Panc1 (cell line): ENCODE data around the gene TEX22. TPM values are rescaled to one million over a fixed set of nuclear protein-coding genes. Genes with fewer than 3 reads are reported as not detected.

Source experiments
- ATAC-seq: fragments of 200-7000 bp; cut with Tn5 transposase; 2 replicates; pipeline ENCODE4 v1.9.1; 2020; ENCODE audit warnings: mild to moderate bottlenecking, moderate library complexity
- BruUV-seq: library from RNA; stranded (reverse); fragments of 400-500 nt; replicated peaks from 2 replicates; lab custom pipeline; 2021; lab: Mats Ljungman, UMichigan
- CTCF ChIA-PET: fragments of 300-600 bp; sonication (Branson Sonifier 250); formaldehyde crosslinking; loops from one replicate; lab custom pipeline; 2022; ENCODE audit warnings: antibody characterized with exemption; lab: Charles Lee
- POLR2A ChIA-PET: fragments of 300-600 bp; sonication (Branson Sonifier 250); formaldehyde crosslinking; loops from one replicate; lab custom pipeline; 2022; ENCODE audit warnings: antibody characterized with exemption; lab: Charles Lee
- DNase-seq: peaks from one replicate; pipeline ENCODE4 v3.0.0-alpha.2; 2010; ENCODE audit warnings: low read depth, low spot score
- H3K27ac ChIP-seq: 2 replicates; pipeline ENCODE4 v1.5.1; 2011; ENCODE audit warnings: mild to moderate bottlenecking, low read length, inconsistent platforms
- H3K27me3 ChIP-seq: fragments of 200-500 bp; sonication (Bioruptor generic); 2 replicates; pipeline ENCODE4 v1.6.0; 2014; ENCODE audit warnings: low read length, inconsistent platforms; ENCODE audit not compliant: control insufficient read depth, insufficient read depth
- H3K36me3 ChIP-seq: fragments of 200-500 bp; sonication (Bioruptor generic); 2 replicates; pipeline ENCODE4 v1.5.1; 2014; ENCODE audit warnings: inconsistent platforms, mild to moderate bottlenecking, low read length, moderate library complexity; ENCODE audit not compliant: control insufficient read depth, insufficient read depth
- H3K4me1 ChIP-seq: 2 replicates; pipeline ENCODE4 v1.5.1; 2011; ENCODE audit warnings: inconsistent platforms, mild to moderate bottlenecking, low read length, moderate library complexity; ENCODE audit not compliant: control insufficient read depth, insufficient read depth
- H3K4me3 ChIP-seq, 2 experiments: 2 replicates each; pipeline ENCODE4 v1.5.1; 2011 to 2012; ENCODE audit warnings: low read depth in 2 of 2, low read length in 2 of 2, mild to moderate bottlenecking in 2 of 2, inconsistent platforms in 1 of 2, moderate library complexity in 1 of 2
- H3K9me3 ChIP-seq: fragments of 200-500 bp; sonication (Bioruptor generic); 2 replicates; pipeline ENCODE4 v1.5.1; 2014; ENCODE audit warnings: low read depth, mild to moderate bottlenecking, inconsistent platforms, low read length, moderate library complexity; ENCODE audit not compliant: control insufficient read depth, insufficient read depth
- CTCF ChIP-seq: fragments of 450-650 bp; IDR thresholded peaks from 2 replicates; pipeline ENCODE4 v1.5.1; 2017; ENCODE audit warnings: mild to moderate bottlenecking
- POLR2AphosphoS5 ChIP-seq: IDR thresholded peaks from 2 replicates; pipeline ENCODE4 v1.6.1; 2012; ENCODE audit warnings: mild to moderate bottlenecking, low read depth, low read length, moderate library complexity
- REST ChIP-seq, 2 experiments: IDR thresholded peaks; 2 replicates each; pipeline ENCODE4 v1.6.1; 2011 to 2012; ENCODE audit warnings: low read depth in 2 of 2, control low read depth in 1 of 2, low read length in 1 of 2, mild to moderate bottlenecking in 1 of 2, moderate library complexity in 1 of 2; ENCODE audit not compliant: insufficient read depth in 1 of 2
- SIN3A ChIP-seq: IDR thresholded peaks from 2 replicates; pipeline ENCODE4 v1.6.1; 2012; ENCODE audit warnings: low read depth, mild to moderate bottlenecking, low read length, moderate library complexity, borderline replicate concordance; ENCODE audit not compliant: insufficient read depth
- TCF7L2 ChIP-seq: IDR thresholded peaks from 2 replicates; pipeline ENCODE4 v1.6.1; 2011; ENCODE audit warnings: mild to moderate bottlenecking, low read depth, low read length, inconsistent platforms
- in situ Hi-C: cut with HindIII; loops from 2 replicates; pipeline ENCODE4 v1.10.0; 2016; ENCODE audit warnings: low sequenced_read_pairs, low pct_unique_long_range_greater_than_20kb
- intact Hi-C: fragments of 100-400 bp; cut with micrococcal nuclease; formaldehyde crosslinking; loops from one replicate; pipeline ENCODE4 v1.10.0; 2022; ENCODE audit not compliant: unreplicated experiment
- total RNA-seq: library from RNA; stranded (reverse); gene quantifications from one replicate; pipeline ENCODE4 v1.2.1, GENCODE V29; 2021; ENCODE audit not compliant: unreplicated experiment

Gene TEX22
- total RNA-seq, 1 experiment from 2014 or later = 2.9 TPM

- TF ChIP-seq CTCF (no peak), TCF7L2 (no peak), REST (IDR thresholded peaks at IDR 0.05; ENCODE audit: insufficient read depth in 1 of 2, low read depth in 2 of 2, low read length in 1 of 2) (no peak), POLR2AphosphoS5 (no peak), SIN3A (no peak)
- no peaks in the 10 kb centered on the region for H3K4me1 ChIP-seq
- no peaks in the 10 kb centered on the region for H3K36me3 ChIP-seq
- in situ Hi-C loops = no loop called here
- ATAC-seq = no peak
- ChIA-PET POLR2A (no interaction called here), CTCF (no interaction called here)
- intact Hi-C loops = no loop called here
- H3K27me3 ChIP-seq = no peaks in the 10 kb centered on the region
- no peak for DNase-seq
- H3K4me3 ChIP-seq = no peak overlapping the region
- BruUV-seq = no TSS peak
- H3K27ac ChIP-seq = no peak overlapping the region
- H3K9me3 ChIP-seq = no peaks in the 10 kb centered on the region
Measured at GRCh38 chr14:105387530-105387922, 10.8 kb upstream of the TEX22 start.

DNA sequence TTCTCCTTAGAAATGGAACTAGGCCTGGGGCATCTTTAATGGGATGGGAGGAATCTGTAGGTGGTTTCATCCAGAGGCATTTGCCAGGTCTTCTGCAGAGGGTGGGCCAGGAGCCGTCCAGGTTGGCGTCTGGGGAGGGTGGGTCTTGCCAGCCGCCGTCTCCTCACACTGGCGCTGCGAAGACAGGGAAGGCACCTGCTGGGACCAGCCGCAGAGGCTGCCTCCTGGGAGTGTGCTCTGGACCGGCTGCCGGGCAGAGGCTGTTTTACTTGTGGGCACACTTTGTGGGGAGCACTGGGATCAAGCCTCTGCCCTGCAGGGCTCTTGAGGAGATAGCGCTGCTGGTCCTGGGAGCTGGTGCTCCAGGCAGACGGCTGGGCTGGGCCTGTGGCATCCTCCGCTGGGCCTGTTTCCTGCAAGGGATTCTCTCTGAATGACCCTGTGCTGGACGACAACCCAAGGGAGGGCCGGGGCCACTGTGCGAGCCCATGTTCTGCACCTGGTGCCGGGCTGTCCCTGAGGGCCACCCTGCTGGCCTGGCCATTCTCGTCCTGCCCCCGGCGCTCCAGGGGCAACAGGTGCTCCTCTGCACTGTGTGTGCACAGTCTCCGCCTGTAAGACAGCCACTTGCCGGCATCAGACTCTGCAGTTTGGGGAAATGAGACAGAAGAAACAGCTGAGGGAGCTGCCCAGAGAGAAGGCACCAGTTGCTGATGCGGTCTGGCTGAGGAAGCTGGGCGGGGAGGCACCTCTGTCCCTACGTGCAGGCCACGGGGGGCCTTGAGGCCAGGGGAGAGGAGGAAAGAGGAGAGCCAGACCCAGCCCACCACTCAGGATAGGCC, 10.0 kb upstream of the TEX22 start:
- in situ Hi-C loops (no loop called here), intact Hi-C loops (no loop called here)
- TF ChIP-seq CTCF (no peak), TCF7L2 (no peak), POLR2AphosphoS5 (no peak), REST (IDR thresholded peaks at IDR 0.05; ENCODE audit: insufficient read depth in 1 of 2, low read depth in 2 of 2, low read length in 1 of 2) (no peak), SIN3A (no peak)
- no TSS peak for BruUV-seq
- Histone ChIP-seq H3K9me3 (no peaks in the 10 kb centered on the region), H3K27ac (no peak overlapping the region), H3K27me3 (no peaks in the 10 kb centered on the region), H3K36me3 (no peaks in the 10 kb centered on the region), H3K4me3 (no peak overlapping the region), H3K4me1 (no peaks in the 10 kb centered on the region)
- no peak for DNase-seq
- POLR2A ChIA-PET = no interaction called here
- no peak for ATAC-seq
- CTCF ChIA-PET = no interaction called here
